H1 (cell line): ENCODE results near the gene SHH. TPM values are rescaled to one million over a fixed set of nuclear protein-coding genes. Genes with fewer than 3 reads are reported as not detected.

ENCODE experiments used
- CTCF ChIA-PET: fragments of 300-600 bp; sonication (Branson Sonifier 250); formaldehyde crosslinking; loops from one replicate; lab custom pipeline; 2021; ENCODE audit not compliant: partially characterized antibody; lab: Charles Lee
- POLR2A ChIA-PET: fragments of 300-600 bp; sonication (Branson Sonifier 250); formaldehyde crosslinking; loops from one replicate; lab custom pipeline; 2021; ENCODE audit warnings: inconsistent platforms; ENCODE audit not compliant: partially characterized antibody; lab: Charles Lee
- DNase-seq, 2 experiments: peaks; one replicate each; pipeline versions ENCODE4 v3.0.0 to v3.0.0-alpha.2; 2010 to 2022; ENCODE audit warnings: low spot score in 2 of 2, low read depth in 1 of 2, mixed read lengths in 1 of 2
- FAIRE-seq: peaks from 2 replicates; lab custom pipeline; 2011; peaks lifted over from hg19 to GRCh38; lab: Jason Lieb, UNC
- H2AFZ ChIP-seq: 2 replicates; pipeline ENCODE4 v1.8.1; 2012; ENCODE audit warnings: low read length, inconsistent platforms
- H2AK5ac ChIP-seq: 2 replicates; pipeline ENCODE4 v1.6.1; 2013; ENCODE audit warnings: low read depth, low read length
- H2BK120ac ChIP-seq: replicated peaks from 2 replicates; pipeline ENCODE3; 2013; ENCODE audit warnings: low read depth, low read length, inconsistent platforms
- H2BK12ac ChIP-seq: 2 replicates; pipeline ENCODE4 v1.6.1; 2013; ENCODE audit warnings: low read depth, low read length
- H2BK15ac ChIP-seq: 2 replicates; pipeline ENCODE4 v1.6.1; 2013; ENCODE audit warnings: low read length
- H2BK20ac ChIP-seq: 2 replicates; pipeline ENCODE4 v1.6.1; 2013; ENCODE audit warnings: low read length
- H2BK5ac ChIP-seq: 2 replicates; pipeline ENCODE4 v1.6.1; 2013; ENCODE audit warnings: low read depth, low read length
- H3K14ac ChIP-seq: 2 replicates; pipeline ENCODE4 v1.6.1; 2013; ENCODE audit warnings: inconsistent platforms; ENCODE audit not compliant: insufficient read length
- H3K18ac ChIP-seq: 2 replicates; pipeline ENCODE4 v1.6.1; 2013; ENCODE audit warnings: low read length; ENCODE audit errors: extremely low read depth
- H3K23ac ChIP-seq: 2 replicates; pipeline ENCODE4 v1.6.1; 2013; ENCODE audit warnings: inconsistent platforms; ENCODE audit not compliant: insufficient read length
- H3K23me2 ChIP-seq: 2 replicates; pipeline ENCODE4 v1.6.1; 2013; ENCODE audit warnings: low read depth, low read length
- H3K27ac ChIP-seq: 2 replicates; pipeline ENCODE4 v1.6.1; 2011; ENCODE audit warnings: low read depth, low read length, inconsistent platforms
- H3K27me3 ChIP-seq, 4 experiments: replicated peaks in 1 of 4; 1 replicate in 1 of 4; 2 replicates in 3 of 4; pipeline versions ENCODE4 v1.6.1 to v1.8.1; 2011 to 2013; ENCODE audit warnings: low read length in 3 of 4, mild to moderate bottlenecking in 3 of 4, inconsistent platforms in 2 of 4, mixed read lengths in 2 of 4, moderate library complexity in 1 of 4; ENCODE audit not compliant: control insufficient read depth in 3 of 4, insufficient read depth in 3 of 4; ENCODE audit errors: extremely low read depth in 1 of 4
- H3K36me3 ChIP-seq, 4 experiments: 2 replicates each; pipeline versions ENCODE4 v1.6.1 to v1.8.1; 2011 to 2013; ENCODE audit warnings: mild to moderate bottlenecking in 4 of 4, low read length in 3 of 4, moderate library complexity in 2 of 4, control low read depth in 1 of 4, inconsistent platforms in 1 of 4; ENCODE audit not compliant: insufficient read depth in 4 of 4, control insufficient read depth in 2 of 4
- H3K4ac ChIP-seq: replicated peaks from 2 replicates; pipeline ENCODE3; 2013; ENCODE audit warnings: low read length, low read depth, mixed read lengths, inconsistent platforms; ENCODE audit not compliant: insufficient read length
- H3K4me1 ChIP-seq, 4 experiments: replicated peaks in 1 of 4; 1 replicate in 1 of 4; 2 replicates in 3 of 4; pipeline versions ENCODE4 v1.6.1 to v1.8.1; 2011 to 2013; ENCODE audit warnings: low read length in 3 of 4, inconsistent platforms in 2 of 4, mixed read lengths in 1 of 4; ENCODE audit not compliant: insufficient read depth in 4 of 4, control insufficient read depth in 3 of 4
- H3K4me2 ChIP-seq, 2 experiments: 2 replicates each; pipeline versions ENCODE4 v1.6.1 to v1.8.1; 2011 to 2013; ENCODE audit warnings: low read depth in 2 of 2, low read length in 2 of 2, control low read depth in 1 of 2, inconsistent platforms in 1 of 2, mild to moderate bottlenecking in 1 of 2; ENCODE audit not compliant: insufficient read depth in 1 of 2
- H3K4me3 ChIP-seq, 4 experiments: fragments of 200-600, 300-600 bp in 1 of 4; sonication (generic), shearing (Covaris generic), sonication (Bioruptor Twin) in 1 of 4; 2 replicates each; pipeline versions ENCODE4 v1.5.1 to v1.8.1; 2011 to 2016; ENCODE audit warnings: low read length in 4 of 4, low read depth in 3 of 4, control low read depth in 2 of 4, inconsistent platforms in 2 of 4, mild to moderate bottlenecking in 2 of 4, mixed read lengths in 1 of 4, moderate library complexity in 1 of 4; ENCODE audit not compliant: insufficient read depth in 2 of 4; ENCODE audit errors: extremely low read depth in 1 of 4
- H3K56ac ChIP-seq: replicated peaks from 2 replicates; pipeline ENCODE3; 2013; ENCODE audit warnings: low read depth, mild to moderate bottlenecking, mixed read lengths, low read length, inconsistent platforms; ENCODE audit not compliant: insufficient read length
- H3K79me1 ChIP-seq: 2 replicates; pipeline ENCODE4 v1.6.1; 2013; ENCODE audit warnings: low read depth, low read length, control low read depth
- H3K79me2 ChIP-seq, 2 experiments: 2 replicates each; pipeline versions ENCODE4 v1.6.1 to v1.8.1; 2012 to 2013; ENCODE audit warnings: low read length in 2 of 2, mild to moderate bottlenecking in 2 of 2, inconsistent platforms in 1 of 2; ENCODE audit not compliant: insufficient read depth in 2 of 2, control insufficient read depth in 1 of 2
- H3K9ac ChIP-seq, 4 experiments: replicated peaks in 1 of 4; 1 replicate in 1 of 4; 2 replicates in 3 of 4; pipeline versions ENCODE4 v1.6.1 to v1.8.1; 2011 to 2013; ENCODE audit warnings: low read depth in 3 of 4, low read length in 3 of 4, control low read depth in 2 of 4, mild to moderate bottlenecking in 2 of 4, moderate library complexity in 2 of 4, inconsistent platforms in 1 of 4; ENCODE audit errors: extremely low read depth in 1 of 4
- H3K9me3 ChIP-seq, 2 experiments: 2 replicates each; pipeline versions ENCODE4 v1.6.1 to v1.8.1; 2012 to 2013; ENCODE audit warnings: mild to moderate bottlenecking in 2 of 2, moderate library complexity in 2 of 2, control low read depth in 1 of 2, inconsistent platforms in 1 of 2, low read depth in 1 of 2, low read length in 1 of 2, mixed read lengths in 1 of 2; ENCODE audit not compliant: insufficient read depth in 2 of 2
- H4K20me1 ChIP-seq, 2 experiments: replicated peaks in 1 of 2; 2 replicates each; pipeline versions ENCODE3 to v1.8.1; 2011 to 2013; ENCODE audit warnings: inconsistent platforms in 2 of 2, low read length in 2 of 2, mild to moderate bottlenecking in 1 of 2; ENCODE audit not compliant: insufficient read depth in 2 of 2, control insufficient read depth in 1 of 2
- H4K5ac ChIP-seq: 2 replicates; pipeline ENCODE4 v1.6.1; 2013; ENCODE audit warnings: low read length, low read depth, mixed read lengths, inconsistent platforms; ENCODE audit not compliant: insufficient read length
- H4K8ac ChIP-seq: 2 replicates; pipeline ENCODE4 v1.8.0; 2013; ENCODE audit warnings: mild to moderate bottlenecking, moderate library complexity, low read length, inconsistent platforms; ENCODE audit not compliant: insufficient read depth; ENCODE audit errors: extremely low read depth
- H4K91ac ChIP-seq: replicated peaks from 2 replicates; pipeline ENCODE3; 2013; ENCODE audit warnings: low read length, mixed read lengths, inconsistent platforms; ENCODE audit not compliant: insufficient read length
- ASH2L ChIP-seq: fragments of 200-600, 300-600 bp; sonication (generic); IDR thresholded peaks from one replicate; pipeline ENCODE4 v1.7.1; 2017; ENCODE audit warnings: low read length
- CBX5 ChIP-seq: fragments of 300-800, 300-1000 bp; sonication (generic); IDR thresholded peaks from 2 replicates; pipeline ENCODE4 v1.7.1; 2016; ENCODE audit warnings: antibody characterized with exemption, low read length, low read depth
- CBX8 ChIP-seq: fragments of 300-800, 300-1000 bp; sonication (generic); IDR thresholded peaks from 2 replicates; pipeline ENCODE4 v1.7.1; 2016; ENCODE audit warnings: low read depth, low read length, borderline replicate concordance
- CREB1 ChIP-seq: IDR thresholded peaks from 2 replicates; pipeline ENCODE4 v1.6.1; 2012; ENCODE audit warnings: inconsistent platforms
- EP300 ChIP-seq, 2 experiments: IDR thresholded peaks; 1 replicate in 1 of 2; 2 replicates in 1 of 2; pipeline ENCODE4 v1.6.1; 2011 to 2012; ENCODE audit warnings: low read depth in 2 of 2, low read length in 2 of 2, mild to moderate bottlenecking in 2 of 2, borderline replicate concordance in 1 of 2, inconsistent platforms in 1 of 2, moderate library complexity in 1 of 2
- GABPA ChIP-seq: IDR thresholded peaks from 2 replicates; pipeline ENCODE4 v1.6.1; 2011; ENCODE audit warnings: mild to moderate bottlenecking, low read length, moderate library complexity, borderline replicate concordance; ENCODE audit not compliant: insufficient read depth
- SP1 ChIP-seq: IDR thresholded peaks from 2 replicates; pipeline ENCODE4 v1.6.1; 2011; ENCODE audit warnings: low read depth, low read length
- SUZ12 ChIP-seq: fragments of 200-600 bp; sonication (generic); IDR thresholded peaks from 2 replicates; pipeline ENCODE4 v1.6.1; 2012; ENCODE audit warnings: mild to moderate bottlenecking, inconsistent platforms, low read length, moderate library complexity, mixed read lengths
- ZNF274 ChIP-seq: IDR thresholded peaks from 2 replicates; pipeline ENCODE4 v1.7.0; 2012; ENCODE audit warnings: low read length, borderline replicate concordance; ENCODE audit errors: extremely low read depth
- WGBS, 2 experiments: shearing (Covaris generic) in 1 of 2; methylation state at CpG; one replicate each; pipeline versions ENCODE4 v1.1.6 to v1.1.7; 2013 to 2015; ENCODE audit warnings: low lambda C conversion rate in 2 of 2, mixed read lengths in 2 of 2, inconsistent platforms in 1 of 2, low coverage in 1 of 2, missing lambda C conversion rate in 1 of 2; ENCODE audit not compliant: insufficient replicate concordance in 2 of 2, insufficient coverage in 1 of 2, insufficient read length in 1 of 2; ENCODE audit errors: extremely low coverage in 1 of 2, missing lambda C conversion rate in 1 of 2; 5-methylcytosine and 5-hydroxymethylcytosine counted together
- polyA plus RNA-seq, 7 experiments: library from polyadenylated mRNA; depleted of rRNA in 3 of 7; stranded (reverse) in 5 of 7; unstranded in 2 of 7; fragments of >200 nt in 5 of 7; fragments of 200-250 nt in 2 of 7; gene quantifications; 1 replicate in 5 of 7; 2 replicates in 1 of 7; 4 replicates in 1 of 7; pipeline versions ENCODE4 v1.2.1 to v1.2.3, GENCODE V29; 2011 to 2013; ENCODE audit warnings: missing spikeins in 2 of 7, mixed read lengths in 2 of 7
- total RNA-seq: library from RNA; stranded (reverse); fragmentation: NEBNext Ultra II Directional; extraction: Animal tissue kit (Norgen Biotek cat#: 25700); gene quantifications from 2 replicates; pipeline ENCODE4 v1.2.1, GENCODE V29; 2021
- TF ChIP-seq, protein P1 (sequence below): IDR thresholded peaks from 2 replicates; pipeline ENCODE4 v1.6.1; 2012; ENCODE audit warnings: inconsistent platforms

Gene SHH
- total and polyA plus RNA-seq, 2 of the 8 experiments (the other 6 are each of a cell fraction or from before 2014, with no cell fraction given): not detected

- TF ChIP-seq GABPA (no peak), CBX8 (no peak), ZNF274 (no peak), SP1 (no peak), SUZ12 (no peak), ASH2L (no peak), CREB1 (no peak), EP300 (IDR thresholded peaks at IDR 0.05; ENCODE audit: borderline replicate concordance in 1 of 2, low read depth in 2 of 2, low read length in 2 of 2) (no peak), CBX5 (no peak)
- TF ChIP-seq, protein P1, sequence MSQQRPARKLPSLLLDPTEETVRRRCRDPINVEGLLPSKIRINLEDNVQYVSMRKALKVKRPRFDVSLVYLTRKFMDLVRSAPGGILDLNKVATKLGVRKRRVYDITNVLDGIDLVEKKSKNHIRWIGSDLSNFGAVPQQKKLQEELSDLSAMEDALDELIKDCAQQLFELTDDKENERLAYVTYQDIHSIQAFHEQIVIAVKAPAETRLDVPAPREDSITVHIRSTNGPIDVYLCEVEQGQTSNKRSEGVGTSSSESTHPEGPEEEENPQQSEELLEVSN: no peak
- Histone ChIP-seq H3K4ac (no peak overlapping the region), H2AFZ (no peak overlapping the region), H3K4me1 (no peaks in the 10 kb centered on the region), H3K23ac (no peak overlapping the region), H3K27me3 (no peaks in the 10 kb centered on the region; a peak in 1 of 7 replicates), H3K23me2 (no peaks in the 10 kb centered on the region), H3K9ac (no peak overlapping the region), H2BK5ac (no peak overlapping the region), H3K18ac (no peak overlapping the region; the same call in 1 of the 2 replicates), H3K56ac (no peak overlapping the region), H2BK120ac (no peak overlapping the region), H4K20me1 (no peaks in the 10 kb centered on the region), H3K79me1 (no peaks in the 10 kb centered on the region), H4K5ac (no peak overlapping the region), H3K36me3 (no peaks in the 10 kb centered on the region), H3K79me2 (no peaks in the 10 kb centered on the region), H2BK20ac (no peak overlapping the region), H4K8ac (no peak overlapping the region), H3K9me3 (peaks cover 0 to 6% of the 10 kb centered on the region in 2 experiments; a peak in 1 of 4 replicates), H2BK12ac (no peak overlapping the region), H3K27ac (no peak overlapping the region), H2AK5ac (no peak overlapping the region), H3K4me2 (no peak overlapping the region), H4K91ac (no peak overlapping the region), H3K14ac (no peak overlapping the region), H2BK15ac (no peak overlapping the region), H3K4me3 (no peak overlapping the region)
- DNase-seq: no peak
- POLR2A ChIA-PET: no interaction called here
- CTCF ChIA-PET: interaction anchor here (1.0 kb wide), 1 partner anchor 25 kb away, joined by 3 read pairs; no protein-coding TSS in a partner anchor
- FAIRE-seq: no peak
- 90% methylated on average over 11 of the region's 11 CpGs; no CpG with 5 or more reads in 1 of the 2 experiments for WGBS, 2 experiments
Measured at GRCh38 chr7:155821851-155822250, 9.6 kb upstream of the SHH start.
